Stomach (tissue), 4 donors: ENCODE measurements around the gene DIPK1B.

Source experiments
- CTCF ChIP-seq, 7 experiments: fragments of 450-650 bp in 4 of 7; fragments of 200-600 bp in 3 of 7; sonication (generic) in 3 of 7; IDR thresholded peaks; one replicate each; pipeline ENCODE4 v1.5.1; 2016 to 2019; ENCODE audit warnings: antibody characterized with exemption in 7 of 7, control low read depth in 2 of 7, mild to moderate bottlenecking in 1 of 7
- POLR2A ChIP-seq, 4 donors: fragments of 450-650 bp; IDR thresholded peaks; one replicate each; pipeline ENCODE4 v1.6.1; 2016; ENCODE audit warnings: antibody characterized with exemption in 4 of 4, control low read depth in 2 of 4, mild to moderate bottlenecking in 1 of 4, moderate library complexity in 1 of 4

GRCh38 chr9:136719195-136719880 is 7.0 kb downstream of the DIPK1B start:
- no peak for TF ChIP-seq CTCF (IDR thresholded peaks at IDR 0.05)
- TF ChIP-seq POLR2A (IDR thresholded peaks at IDR 0.05) = no peak
